Measurements from ENCODE around the gene SSC5D.
"Not testable (repeated sequence)": the region's sequence is repeated elsewhere in the genome, so short reads cannot be mapped to it uniquely, and the experiment has no call there.

The SSC5D gene

GRCh38 chr19:55493052-55493644 is 4.9 kb downstream of the SSC5D start:
- 80% methylated on average over 13 of the region's 18 CpGs for WGBS (ENCODE audit: insufficient coverage)
- H3K4me3 ChIP-seq (ENCODE audit: control insufficient read depth in 1 of 7, extremely low read depth in 1 of 7, insufficient read depth in 4 of 7, low read depth in 2 of 7, low read length in 6 of 7) = no peak overlapping the region
- ChIA-PET CTCF (interaction anchor here (2.7 kb wide), 1 partner anchor 25 kb away, joined by 12 read pairs; no protein-coding TSS in a partner anchor), POLR2A (no interaction called here)
- H3K27me3 ChIP-seq (replicated peaks in 2 of 5; ENCODE audit: control insufficient read depth in 4 of 5, insufficient read depth in 5 of 5, low read length in 4 of 5) = peaks cover 0 to 28% (median 2%) of the 10 kb centered on the region in 5 experiments
- H3K36me3 ChIP-seq (ENCODE audit: control insufficient read depth in 4 of 4, insufficient read depth in 4 of 4, low read length in 3 of 4) = no peaks in the 10 kb centered on the region
- no peak for DNase-seq
- H3K4me1 ChIP-seq (ENCODE audit: control extremely low read depth in 1 of 4, control insufficient read depth in 4 of 4, insufficient read depth in 4 of 4, low read length in 3 of 4) = peaks cover 0 to 9% (median 6%) of the 10 kb centered on the region in 4 experiments
- H3K27ac ChIP-seq (ENCODE audit: insufficient read depth in 1 of 2, low read depth in 1 of 2, low read length in 2 of 2, poor library complexity in 1 of 2, severe bottlenecking in 2 of 2) = no peak overlapping the region
- H3K9me3 ChIP-seq (ENCODE audit: control extremely low read depth in 1 of 5, control insufficient read depth in 4 of 5, insufficient read depth in 2 of 5, low read depth in 1 of 5, low read length in 4 of 5) = no peaks in the 10 kb centered on the region

GRCh38 chr19:55493645-55494171 is 5.5 kb downstream of the SSC5D start:
- Histone ChIP-seq H3K9me3 (ENCODE audit: control extremely low read depth in 1 of 5, control insufficient read depth in 4 of 5, insufficient read depth in 2 of 5, low read depth in 1 of 5, low read length in 4 of 5) (no peaks in the 10 kb centered on the region), H3K4me3 (ENCODE audit: control insufficient read depth in 1 of 7, extremely low read depth in 1 of 7, insufficient read depth in 4 of 7, low read depth in 2 of 7, low read length in 6 of 7) (peak overlapping the region in 1 of 7 experiments; percentile 52), H3K36me3 (ENCODE audit: control insufficient read depth in 4 of 4, insufficient read depth in 4 of 4, low read length in 3 of 4) (no peaks in the 10 kb centered on the region), H3K4me1 (ENCODE audit: control extremely low read depth in 1 of 4, control insufficient read depth in 4 of 4, insufficient read depth in 4 of 4, low read length in 3 of 4) (peaks cover 0 to 6% (median 2%) of the 10 kb centered on the region in 4 experiments), H3K27me3 (replicated peaks in 2 of 5; ENCODE audit: control insufficient read depth in 4 of 5, insufficient read depth in 5 of 5, low read length in 4 of 5) (peaks cover 0 to 28% (median 2%) of the 10 kb centered on the region in 5 experiments), H3K27ac (ENCODE audit: insufficient read depth in 1 of 2, low read depth in 1 of 2, low read length in 2 of 2, poor library complexity in 1 of 2, severe bottlenecking in 2 of 2) (no peak overlapping the region)
- CTCF ChIA-PET = interaction anchor here (2.5 to 2.7 kb wide), 2 partner anchors 10 to 26 kb away, joined by 12 to 13 read pairs; no protein-coding TSS in a partner anchor
- no peak for DNase-seq
- 81% methylated on average over 17 of the region's 38 CpGs for WGBS (ENCODE audit: insufficient coverage)
- POLR2A ChIA-PET = no interaction called here

- H3K27me3 ChIP-seq (replicated peaks in 2 of 5; ENCODE audit: control insufficient read depth in 4 of 5, insufficient read depth in 5 of 5, low read length in 4 of 5) = peaks cover 0 to 28% (median 2%) of the 10 kb centered on the region in 5 experiments
These were observed 6.0 kb downstream of the SSC5D start for GRCh38 chr19:55494172-55494761.

GRCh38 chr19:55495646-55496349 is 7.6 kb downstream of the SSC5D start:
- Histone ChIP-seq H3K4me1 (ENCODE audit: control extremely low read depth in 1 of 4, control insufficient read depth in 4 of 4, insufficient read depth in 4 of 4, low read length in 3 of 4) (peaks cover 0 to 6% (median 3%) of the 10 kb centered on the region in 4 experiments), H3K36me3 (ENCODE audit: control insufficient read depth in 4 of 4, insufficient read depth in 4 of 4, low read length in 3 of 4) (no peaks in the 10 kb centered on the region)
- 93% methylated on average over 7 of the region's 11 CpGs for WGBS (ENCODE audit: insufficient coverage)

More at GRCh38 chr19:55494172-55494761, 6.0 kb downstream of the SSC5D start:
- Histone ChIP-seq H3K4me1 (ENCODE audit: control extremely low read depth in 1 of 4, control insufficient read depth in 4 of 4, insufficient read depth in 4 of 4, low read length in 3 of 4) (peaks cover 0 to 6% (median 3%) of the 10 kb centered on the region in 4 experiments), H3K36me3 (ENCODE audit: control insufficient read depth in 4 of 4, insufficient read depth in 4 of 4, low read length in 3 of 4) (no peaks in the 10 kb centered on the region), H3K27ac (ENCODE audit: insufficient read depth in 1 of 2, low read depth in 1 of 2, low read length in 2 of 2, poor library complexity in 1 of 2, severe bottlenecking in 2 of 2) (no peak overlapping the region), H3K9me3 (ENCODE audit: control extremely low read depth in 1 of 5, control insufficient read depth in 4 of 5, insufficient read depth in 2 of 5, low read depth in 1 of 5, low read length in 4 of 5) (no peaks in the 10 kb centered on the region), H3K4me3 (ENCODE audit: control insufficient read depth in 1 of 7, extremely low read depth in 1 of 7, insufficient read depth in 4 of 7, low read depth in 2 of 7, low read length in 6 of 7) (peak overlapping the region in 3 of 7 experiments; percentile 1 to 52 (median 36))
- peak in 2 of 3 donors; percentile 11 to 38 for DNase-seq
- 69% methylated on average over 11 of the region's 22 CpGs for WGBS (ENCODE audit: insufficient coverage)
- ChIA-PET POLR2A (no interaction called here), CTCF (interaction anchor here (2.5 kb wide), 1 partner anchor 10 kb away, joined by 13 read pairs; no protein-coding TSS in a partner anchor)

GRCh38 chr19:55496820-55497219 is 8.6 kb downstream of the SSC5D start:
- H3K9me3 ChIP-seq (ENCODE audit: control extremely low read depth in 1 of 5, control insufficient read depth in 4 of 5, insufficient read depth in 2 of 5, low read depth in 1 of 5, low read length in 4 of 5); POLR2A ChIA-PET; DNase-seq; H3K36me3 ChIP-seq (ENCODE audit: control insufficient read depth in 4 of 4, insufficient read depth in 4 of 4, low read length in 3 of 4); H3K27ac ChIP-seq (ENCODE audit: insufficient read depth in 1 of 2, low read depth in 1 of 2, low read length in 2 of 2, poor library complexity in 1 of 2, severe bottlenecking in 2 of 2); H3K4me1 ChIP-seq (ENCODE audit: control extremely low read depth in 1 of 4, control insufficient read depth in 4 of 4, insufficient read depth in 4 of 4, low read length in 3 of 4); H3K4me3 ChIP-seq (ENCODE audit: control insufficient read depth in 1 of 7, extremely low read depth in 1 of 7, insufficient read depth in 4 of 7, low read depth in 2 of 7, low read length in 6 of 7): not testable (repeated sequence)
- peaks cover 0 to 21% (median 2%) of the 10 kb centered on the region in 5 experiments for H3K27me3 ChIP-seq (replicated peaks in 2 of 5; ENCODE audit: control insufficient read depth in 4 of 5, insufficient read depth in 5 of 5, low read length in 4 of 5)
- CTCF ChIA-PET = interaction anchor here (1.2 to 3.4 kb wide), 4 partner anchors 10 to 29 kb away, joined by 4 to 12 read pairs (median 5); partner anchors contain the start of gene NAT14
- 95% methylated on average over 10 of the region's 10 CpGs for WGBS (ENCODE audit: insufficient coverage)

More at GRCh38 chr19:55495646-55496349, 7.6 kb downstream of the SSC5D start:
- Histone ChIP-seq H3K27ac (ENCODE audit: insufficient read depth in 1 of 2, low read depth in 1 of 2, low read length in 2 of 2, poor library complexity in 1 of 2, severe bottlenecking in 2 of 2) (no peak overlapping the region), H3K27me3 (replicated peaks in 2 of 5; ENCODE audit: control insufficient read depth in 4 of 5, insufficient read depth in 5 of 5, low read length in 4 of 5) (peaks cover 0 to 25% (median 2%) of the 10 kb centered on the region in 5 experiments), H3K9me3 (ENCODE audit: control extremely low read depth in 1 of 5, control insufficient read depth in 4 of 5, insufficient read depth in 2 of 5, low read depth in 1 of 5, low read length in 4 of 5) (no peaks in the 10 kb centered on the region), H3K4me3 (ENCODE audit: control insufficient read depth in 1 of 7, extremely low read depth in 1 of 7, insufficient read depth in 4 of 7, low read depth in 2 of 7, low read length in 6 of 7) (no peak overlapping the region)
- DNase-seq = no peak
- CTCF ChIA-PET = interaction anchor here (1.2 to 3.4 kb wide), 4 partner anchors 8 to 36 kb away, joined by 4 to 13 read pairs (median 8); partner anchors contain the start of gene NAT14
- POLR2A ChIA-PET = no interaction called here

- Histone ChIP-seq H3K4me1 (ENCODE audit: control extremely low read depth in 1 of 4, control insufficient read depth in 4 of 4, insufficient read depth in 4 of 4, low read length in 3 of 4) (peaks cover 0 to 6% (median 3%) of the 10 kb centered on the region in 4 experiments), H3K27me3 (replicated peaks in 2 of 5; ENCODE audit: control insufficient read depth in 4 of 5, insufficient read depth in 5 of 5, low read length in 4 of 5) (peaks cover 0 to 15% (median 2%) of the 10 kb centered on the region in 5 experiments), H3K27ac (ENCODE audit: insufficient read depth in 1 of 2, low read depth in 1 of 2, low read length in 2 of 2, poor library complexity in 1 of 2, severe bottlenecking in 2 of 2) (no peak overlapping the region), H3K36me3 (ENCODE audit: control insufficient read depth in 4 of 4, insufficient read depth in 4 of 4, low read length in 3 of 4) (no peaks in the 10 kb centered on the region), H3K9me3 (ENCODE audit: control extremely low read depth in 1 of 5, control insufficient read depth in 4 of 5, insufficient read depth in 2 of 5, low read depth in 1 of 5, low read length in 4 of 5) (peaks cover 0 to 4% (median 0%) of the 10 kb centered on the region in 5 experiments), H3K4me3 (ENCODE audit: control insufficient read depth in 1 of 7, extremely low read depth in 1 of 7, insufficient read depth in 4 of 7, low read depth in 2 of 7, low read length in 6 of 7) (no peak overlapping the region)
- POLR2A ChIA-PET = no interaction called here
- CTCF ChIA-PET = interaction anchor here (1.2 to 3.4 kb wide), 3 partner anchors 14 to 30 kb away, joined by 4 to 12 read pairs (median 6); partner anchors contain the start of gene NAT14
- DNase-seq = no peak
- WGBS (ENCODE audit: insufficient coverage) = 94% methylated on average over 13 of the region's 13 CpGs
These were observed 9.5 kb downstream of the SSC5D start for GRCh38 chr19:55497763-55498162.
